ENCODE results near the gene ZSCAN4. TPM values are rescaled to one million over a fixed set of nuclear protein-coding genes. Genes with fewer than 3 reads are reported as not detected.

Gene ZSCAN4
- total RNA-seq = not detected

- no peak for DNase-seq
These were observed at the start of gene ZSCAN4 for GRCh38 chr19:57668635-57669034. Gene ZSCAN4, plus strand, starts transcription at chr19:57668935. Its CDS starts 7,211 bp downstream, at chr19:57676146.

- DNase-seq = no peak
These were observed 47.9 kb upstream of the ZSCAN4 start for GRCh38 chr19:57620673-57621348.

- no peak for DNase-seq
These were observed 45.6 kb upstream of the ZSCAN4 start for GRCh38 chr19:57623091-57623490.

- peak; percentile 98 for DNase-seq
These were observed 35.5 kb upstream of the ZSCAN4 start, which contains the start of gene ZNF211 for GRCh38 chr19:57632987-57633831. Gene ZNF211, plus strand, starts transcription at chr19:57633168. Its CDS starts 179 bp downstream, at chr19:57633347.

GRCh38 chr19:57633832-57634131, 35.0 kb upstream of the ZSCAN4 start:
- no peak for DNase-seq

GRCh38 chr19:57637379-57637778, 31.4 kb upstream of the ZSCAN4 start:
- DNase-seq = no peak

- no peak for DNase-seq
These were observed 27.0 kb upstream of the ZSCAN4 start for GRCh38 chr19:57641715-57642234.

GRCh38 chr19:57642396-57643046, 26.2 kb upstream of the ZSCAN4 start:
- DNase-seq = peak; percentile 18

- DNase-seq = no peak
These were observed 25.0 kb upstream of the ZSCAN4 start for GRCh38 chr19:57643734-57644133.

GRCh38 chr19:57648331-57649003, 20.3 kb upstream of the ZSCAN4 start:
- DNase-seq = peak; percentile 20

- DNase-seq = no peak
These were observed 17.1 kb upstream of the ZSCAN4 start for GRCh38 chr19:57651654-57651996.

GRCh38 chr19:57653689-57654088, 15.0 kb upstream of the ZSCAN4 start:
- DNase-seq = no peak

GRCh38 chr19:57655443-57655842, 13.3 kb upstream of the ZSCAN4 start:
- no peak for DNase-seq

GRCh38 chr19:57656346-57656745, 12.4 kb upstream of the ZSCAN4 start:
- no peak for DNase-seq

GRCh38 chr19:57664269-57665127, 4.2 kb upstream of the ZSCAN4 start:
- peak; percentile 72 for DNase-seq

- DNase-seq = peak; percentile 12
These were observed 3.4 kb upstream of the ZSCAN4 start for GRCh38 chr19:57665261-57665806.

- no peak for DNase-seq
These were observed 1.5 kb upstream of the ZSCAN4 start for GRCh38 chr19:57667228-57667627.

GRCh38 chr19:57671124-57671895, 2.6 kb downstream of the ZSCAN4 start:
- no peak for DNase-seq

GRCh38 chr19:57672466-57672865, 3.7 kb downstream of the ZSCAN4 start:
- no peak for DNase-seq

GRCh38 chr19:57675881-57676280, 7.1 kb downstream of the ZSCAN4 start:
- no peak for DNase-seq

Measured in tongue (tissue), 2 donors.